NT2/D1 (cell line): ENCODE data around the gene CDK6.

Experiments
- SUZ12 ChIP-seq: IDR thresholded peaks from 2 replicates; pipeline ENCODE4 v1.6.1; 2011; ENCODE audit not compliant: insufficient read length, insufficient read depth; ENCODE audit errors: extremely low read depth
- ZNF274 ChIP-seq: IDR thresholded peaks from 2 replicates; pipeline ENCODE4 v1.6.1; 2011; ENCODE audit warnings: mild to moderate bottlenecking, low read depth, low read length

GRCh38 chr7:92749327-92749755 is 87.0 kb downstream of the CDK6 start:
- no peak for TF ChIP-seq ZNF274
- no peak for TF ChIP-seq SUZ12
